A549 (cell line): Measurements from ENCODE around the gene DSCAM. TPM values are rescaled to one million over a fixed set of nuclear protein-coding genes. Genes with fewer than 3 reads are reported as not detected.

Source experiments
- ATAC-seq, 2 experiments: fragments of 200-7000 bp in 1 of 2; fragments of >200 bp in 1 of 2; cut with Nextera tagmentation in 1 of 2; cut with Tn5 transposase in 1 of 2; 3 replicates each; pipeline versions ENCODE4 v1.8.0 to v1.9.1; 2018 to 2020; ENCODE audit warnings: mild to moderate bottlenecking in 1 of 2, moderate library complexity in 1 of 2
- CTCF ChIA-PET: fragments of 300-600 bp; sonication (Branson Sonifier 250); formaldehyde crosslinking; extraction: SDS; loops from one replicate; lab custom pipeline; 2021; ENCODE audit warnings: antibody characterized with exemption, inconsistent platforms; lab: Yijun Ruan, JAX
- POLR2A ChIA-PET: fragments of 350-600 bp; formaldehyde crosslinking; extraction: SDS; loops from one replicate; lab custom pipeline; 2021; ENCODE audit warnings: antibody characterized with exemption, inconsistent platforms; lab: Yijun Ruan, JAX
- DNase-seq, 2 experiments: peaks; one replicate each; pipeline versions ENCODE4 v3.0.0 to v3.0.0-alpha.2; 2011 to 2016; ENCODE audit warnings: low read depth in 1 of 2, low spot score in 1 of 2
- FAIRE-seq: peaks from 2 replicates; lab custom pipeline; 2011; peaks lifted over from hg19 to GRCh38; lab: Jason Lieb, UNC
- H3K27ac ChIP-seq, 2 experiments: fragments of >200 bp; sonication (Bioruptor Twin); formaldehyde crosslinking; 3 replicates each; pipeline ENCODE4 v1.5.1; 2016 to 2017
- H3K4me1 ChIP-seq: fragments of >200 bp; sonication (Bioruptor Twin); formaldehyde crosslinking; 3 replicates; pipeline ENCODE4 v1.6.1; 2016
- H3K4me2 ChIP-seq: fragments of >200 bp; sonication (Bioruptor Twin); formaldehyde crosslinking; 3 replicates; pipeline ENCODE4 v1.6.1; 2016
- H3K4me3 ChIP-seq: fragments of >200 bp; sonication (Bioruptor Twin); formaldehyde crosslinking; 3 replicates; pipeline ENCODE4 v1.5.1; 2016
- H3K9me3 ChIP-seq: fragments of >200 bp; sonication (Bioruptor Twin); formaldehyde crosslinking; 3 replicates; pipeline ENCODE4 v1.6.1; 2016
- BHLHE40 ChIP-seq: IDR thresholded peaks from 2 replicates; pipeline ENCODE4 v1.6.1; 2012; ENCODE audit warnings: low read depth, low read length, inconsistent platforms
- CBX2 ChIP-seq: fragments of 200-600 bp; sonication (generic); IDR thresholded peaks from 2 replicates; pipeline ENCODE4 v1.6.1; 2016; ENCODE audit warnings: low read depth, mild to moderate bottlenecking, borderline replicate concordance
- CBX8 ChIP-seq: fragments of 200-600 bp; sonication (generic); IDR thresholded peaks from 2 replicates; pipeline ENCODE4 v1.6.1; 2016
- CEBPB ChIP-seq, 2 experiments: fragments of >200 bp in 1 of 2; sonication (Bioruptor Twin) in 1 of 2; formaldehyde crosslinking in 1 of 2; IDR thresholded peaks; 2 replicates each; pipeline ENCODE4 v1.6.1; 2012 to 2016
- CHD4 ChIP-seq: fragments of 200-600 bp; sonication (generic); IDR thresholded peaks from 2 replicates; pipeline ENCODE4 v1.6.1; 2016; ENCODE audit warnings: antibody characterized with exemption, mild to moderate bottlenecking, borderline replicate concordance
- CTCF ChIP-seq: fragments of >200 bp; sonication (Bioruptor Twin); formaldehyde crosslinking; IDR thresholded peaks from 3 replicates; pipeline ENCODE4 v1.5.1; 2016
- E2F6 ChIP-seq: IDR thresholded peaks from 2 replicates; pipeline ENCODE4 v1.6.1; 2012; ENCODE audit warnings: low read depth, borderline replicate concordance
- EHF ChIP-seq: fragments of 250-450 bp; sonication (Bioruptor Pico); IDR thresholded peaks from 2 replicates; pipeline ENCODE4 v1.5.0; 2020; ENCODE audit warnings: mild to moderate bottlenecking
- EHMT2 ChIP-seq: fragments of 200-600 bp; sonication (generic); IDR thresholded peaks from 2 replicates; pipeline ENCODE4 v1.6.1; 2016; ENCODE audit warnings: antibody characterized with exemption, low read depth, mild to moderate bottlenecking, moderate library complexity
- EP300 ChIP-seq, 2 experiments: fragments of >200 bp; sonication (Bioruptor Twin); formaldehyde crosslinking; IDR thresholded peaks; 2 replicates in 1 of 2; 3 replicates in 1 of 2; pipeline ENCODE4 v1.6.1; 2016 to 2017
- FOXS1 ChIP-seq: fragments of 250-450 bp; sonication (Bioruptor Pico); IDR thresholded peaks from 2 replicates; pipeline ENCODE4 v1.5.0; 2020; ENCODE audit warnings: mild to moderate bottlenecking, moderate library complexity
- GATA3 ChIP-seq: IDR thresholded peaks from 2 replicates; pipeline ENCODE4 v1.6.1; 2012; ENCODE audit warnings: borderline replicate concordance
- HDAC2 ChIP-seq: fragments of 200-600 bp; sonication (generic); IDR thresholded peaks from 2 replicates; pipeline ENCODE4 v1.6.1; 2016
- HOXB13 ChIP-seq: fragments of 250-450 bp; sonication (Bioruptor Pico); IDR thresholded peaks from 2 replicates; pipeline ENCODE4 v1.5.0; 2020; ENCODE audit warnings: low read depth, mild to moderate bottlenecking, moderate library complexity
- KDM1A ChIP-seq: fragments of 200-600 bp; sonication (generic); IDR thresholded peaks from 2 replicates; pipeline ENCODE4 v1.6.1; 2016; ENCODE audit warnings: low read depth, mild to moderate bottlenecking
- KDM5A ChIP-seq: fragments of 200-600 bp; sonication (generic); IDR thresholded peaks from 2 replicates; pipeline ENCODE4 v1.6.1; 2016; ENCODE audit warnings: antibody characterized with exemption, mild to moderate bottlenecking
- MAFK ChIP-seq: fragments of 450-650 bp; IDR thresholded peaks from 2 replicates; pipeline ENCODE4 v1.6.1; 2014; ENCODE audit not compliant: partially characterized antibody
- MAX ChIP-seq: IDR thresholded peaks from 2 replicates; pipeline ENCODE4 v1.6.1; 2012
- MYC ChIP-seq: IDR thresholded peaks from 2 replicates; pipeline ENCODE4 v1.6.1; 2012; ENCODE audit warnings: mild to moderate bottlenecking, inconsistent platforms, low read length, improper control_type of control experiment, borderline replicate concordance
- NFE2L2 ChIP-seq: fragments of 150-350 bp; conservative IDR thresholded peaks from 2 replicates; pipeline ENCODE4 v1.6.1; 2014; ENCODE audit warnings: low read length
- POLR2AphosphoS2 ChIP-seq: conservative IDR thresholded peaks from 2 replicates; pipeline ENCODE4 v1.6.1; 2012; ENCODE audit warnings: low read length, improper control_type of control experiment, inconsistent platforms
- RAD21 ChIP-seq, 2 experiments: fragments of >200 bp in 1 of 2; sonication (Bioruptor Twin) in 1 of 2; formaldehyde crosslinking in 1 of 2; IDR thresholded peaks in 1 of 2; conservative IDR thresholded peaks in 1 of 2; 2 replicates in 1 of 2; 3 replicates in 1 of 2; pipeline ENCODE4 v1.6.1; 2012 to 2018; ENCODE audit warnings: inconsistent platforms in 1 of 2
- RARB ChIP-seq: fragments of 250-450 bp; sonication (Bioruptor Pico); IDR thresholded peaks from 2 replicates; pipeline ENCODE4 v1.8.0; 2021; ENCODE audit warnings: mild to moderate bottlenecking, moderate library complexity
- ZFP36 ChIP-seq: fragments of 450-650 bp; IDR thresholded peaks from 2 replicates; pipeline ENCODE4 v1.6.1; 2014; ENCODE audit warnings: borderline replicate concordance; ENCODE audit not compliant: partially characterized antibody
- ZNF302 ChIP-seq: fragments of 250-450 bp; sonication (Bioruptor Pico); IDR thresholded peaks from 2 replicates; pipeline ENCODE4 v1.9.0; 2021; ENCODE audit warnings: inconsistent platforms, mild to moderate bottlenecking, moderate library complexity
- WGBS: methylation state at CpG from one replicate; pipeline ENCODE4 v1.1.6; 2017; ENCODE audit errors: missing lambda C conversion rate; 5-methylcytosine and 5-hydroxymethylcytosine counted together
- polyA plus RNA-seq, 4 experiments: library from polyadenylated mRNA; depleted of rRNA in 3 of 4; stranded (reverse); fragments of >200 nt; fragmentation: RNase III in 1 of 4; extraction: RNeasy Plus Mini Kit Qiagen cat#74134 plus additional on column Dnase treatment in 1 of 4; gene quantifications; 2 replicates in 3 of 4; 3 replicates in 1 of 4; pipeline ENCODE4 v1.2.3, GENCODE V29; 2011 to 2017
- TF ChIP-seq, protein P1 (sequence below): fragments of >200 bp; sonication (Bioruptor Twin); formaldehyde crosslinking; IDR thresholded peaks from 2 replicates; pipeline ENCODE4 v1.6.1; 2016

The DSCAM gene
- polyA plus RNA-seq, 2 of the 4 experiments (the other 2 are of a cell fraction): not detected

GRCh38 chr21:40647706-40648105 lies 199.3 kb downstream of the DSCAM start:
- no peak for TF ChIP-seq POLR2AphosphoS2
- no peak for TF ChIP-seq EHMT2
- no peak for TF ChIP-seq EP300 (IDR thresholded peaks at IDR 0.05)
- TF ChIP-seq E2F6: no peak
- no peak for TF ChIP-seq CEBPB (IDR thresholded peaks at IDR 0.05)
- no peak for TF ChIP-seq CHD4
- TF ChIP-seq RAD21 (conservative IDR thresholded peaks at IDR 0.05 in 1 of 2, IDR thresholded peaks at IDR 0.05 in 1 of 2): no peak
- TF ChIP-seq BHLHE40: no peak
- TF ChIP-seq NFE2L2: no peak
- no peak for TF ChIP-seq ZNF302 (CRISPR knock-in tag)
- TF ChIP-seq RARB (CRISPR knock-in tag): no peak
- no peak for TF ChIP-seq CBX2
- no peak for TF ChIP-seq MAX
- TF ChIP-seq GATA3: no peak
- no peak for TF ChIP-seq ZFP36
- no peak for TF ChIP-seq CTCF
- no peak for TF ChIP-seq KDM5A
- ATAC-seq: no peak
- no peak for DNase-seq
- H3K4me2 ChIP-seq: no peak overlapping the region
- no peak overlapping the region for H3K27ac ChIP-seq
- H3K4me3 ChIP-seq: no peak overlapping the region
- ChIA-PET POLR2A (no interaction called here), CTCF (no interaction called here)
- H3K4me1 ChIP-seq: no peaks in the 10 kb centered on the region
- 2% methylated on average over 2 of the region's 2 CpGs for WGBS
- FAIRE-seq: no peak
- no peaks in the 10 kb centered on the region for H3K9me3 ChIP-seq

DNA sequence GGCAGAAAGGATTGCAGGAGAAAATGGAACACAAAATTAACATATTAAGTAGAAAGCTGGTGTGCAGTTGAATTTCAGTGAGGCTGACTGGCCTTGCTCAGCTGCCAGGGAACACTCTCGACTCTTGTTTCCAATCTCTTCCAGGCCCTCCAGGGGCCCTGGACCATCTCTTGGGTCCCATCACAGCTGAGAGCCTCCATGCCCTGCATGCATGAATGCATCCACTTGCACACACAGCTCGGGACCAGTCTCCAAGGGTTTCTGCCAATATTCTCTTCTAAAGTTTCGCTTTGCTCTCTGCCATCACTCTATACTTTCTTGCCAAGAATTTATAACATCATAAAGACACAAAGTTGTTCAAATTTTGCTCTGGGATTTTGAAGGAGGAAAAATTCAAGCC lies 200.3 kb downstream of the DSCAM start:
- ATAC-seq (no peak), DNase-seq (no peak), FAIRE-seq (no peak)
- 0% methylated on average over 3 of the region's 3 CpGs for WGBS
- no peaks in the 10 kb centered on the region for H3K4me1 ChIP-seq
- no peaks in the 10 kb centered on the region for H3K9me3 ChIP-seq
- no peak overlapping the region for H3K4me3 ChIP-seq
- POLR2A ChIA-PET: no interaction called here
- CTCF ChIA-PET: interaction anchor here (0.6 kb wide), 1 partner anchor 36 kb away, joined by 3 read pairs; no protein-coding TSS in a partner anchor
- no peak overlapping the region for H3K27ac ChIP-seq
- TF ChIP-seq, protein P1, sequence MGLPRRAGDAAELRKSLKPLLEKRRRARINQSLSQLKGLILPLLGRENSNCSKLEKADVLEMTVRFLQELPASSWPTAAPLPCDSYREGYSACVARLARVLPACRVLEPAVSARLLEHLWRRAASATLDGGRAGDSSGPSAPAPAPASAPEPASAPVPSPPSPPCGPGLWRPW: no peak
- TF ChIP-seq CBX8: no peak
- TF ChIP-seq KDM1A: no peak
- TF ChIP-seq HOXB13 (CRISPR knock-in tag): no peak
- no peak for TF ChIP-seq MAFK
- no peak for TF ChIP-seq FOXS1 (CRISPR knock-in tag)
- no peak for TF ChIP-seq ZNF302 (CRISPR knock-in tag)
- TF ChIP-seq EHF (CRISPR knock-in tag): no peak
- TF ChIP-seq HDAC2: no peak
- TF ChIP-seq MYC: no peak
- TF ChIP-seq EP300 (IDR thresholded peaks at IDR 0.05): no peak
- TF ChIP-seq RAD21 (conservative IDR thresholded peaks at IDR 0.05 in 1 of 2, IDR thresholded peaks at IDR 0.05 in 1 of 2): no peak
- TF ChIP-seq NFE2L2: no peak
- no peak overlapping the region for H3K4me2 ChIP-seq
